ENCODE measurements around the gene RPL26. TPM values are rescaled to one million over a fixed set of nuclear protein-coding genes. Genes with fewer than 3 reads are reported as not detected.

Gene RPL26
- total and polyA plus RNA-seq, 7 experiments from 2014 or later: 1,965 to 3,298 (median 2,350) TPM

DNA sequence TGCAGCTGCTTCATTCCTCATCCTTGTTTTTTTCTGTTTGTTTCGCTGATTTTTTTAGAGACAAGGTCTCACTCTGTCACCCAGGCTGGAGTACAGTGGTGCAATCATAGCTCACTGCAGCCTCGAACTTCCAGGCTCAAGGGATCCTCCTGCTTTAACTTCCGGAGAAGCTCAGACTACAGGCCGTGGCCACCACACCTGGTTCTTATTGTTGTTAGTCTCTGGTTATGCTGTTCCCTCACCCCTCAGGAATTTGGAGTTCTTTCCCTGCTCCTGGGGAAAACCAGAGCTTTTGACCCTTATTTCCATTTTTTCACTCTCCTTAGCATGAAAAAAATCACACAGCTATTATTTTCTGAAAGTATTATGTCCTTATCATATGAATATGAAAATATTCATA is 41.5 kb downstream of the RPL26 start:
- no peak for ATAC-seq

GRCh38 chr17:8339540-8339939 is 43.5 kb downstream of the RPL26 start, which contains the start of gene ODF4:
Gene ODF4, plus strand, starts transcription at chr17:8339840. Its CDS starts 212 bp downstream, at chr17:8340052.
- Mint-ChIP-seq H3K9me3 (no peaks in the 10 kb centered on the region), H3K4me1 (peaks cover 5 to 14% (median 10%) of the 10 kb centered on the region in 7 donors), H3K27ac (peak within 1 kb of the TSS in 1 of 9 donors; percentile 43), H3K27me3 (peaks cover 0 to 6% (median 0%) of the 10 kb centered on the region in 5 donors), H3K36me3 (no peaks in the 10 kb centered on the region), H3K4me3 (no peak within 1 kb of the TSS)
- intact Hi-C loops (cut with micrococcal nuclease): no loop called here
- Histone ChIP-seq H3K27ac (ENCODE audit: low read depth, low read length) (no peak within 1 kb of the TSS), H3K27me3 (ENCODE audit: control insufficient read depth in 2 of 2, insufficient read depth in 2 of 2, low read length in 2 of 2) (no peaks in the 10 kb centered on the region), H3K36me3 (ENCODE audit: control insufficient read depth in 2 of 3, insufficient read depth in 3 of 3, low read length in 3 of 3) (no peaks in the 10 kb centered on the region), H3K9me3 (ENCODE audit: control insufficient read depth in 2 of 3, low read length in 3 of 3) (no peaks in the 10 kb centered on the region), H3K4me3 (ENCODE audit: low read length) (no peak within 1 kb of the TSS), H3K4me1 (ENCODE audit: control insufficient read depth in 2 of 2, insufficient read depth in 2 of 2, low read length in 2 of 2) (no peaks in the 10 kb centered on the region)
- ChIA-PET POLR2A (interaction anchor here (0.6 kb wide), 1 partner anchor 32 kb away, joined by 3 read pairs; no protein-coding TSS in a partner anchor), CTCF (interaction anchor here (0.6 kb wide), 1 partner anchor 328 kb away, joined by 3 read pairs; no protein-coding TSS in a partner anchor)
- no peak for DNase-seq
- ATAC-seq: no peak

More for the DNA sequence above, 41.5 kb downstream of the RPL26 start:
- Mint-ChIP-seq H3K27me3 (peaks cover 0 to 20% (median 4%) of the 10 kb centered on the region in 5 donors), H3K4me1 (peaks cover 5 to 14% (median 10%) of the 10 kb centered on the region in 7 donors), H3K4me3 (no peak overlapping the region), H3K9me3 (peaks cover 0 to 2% (median 0%) of the 10 kb centered on the region in 11 donors), H3K36me3 (no peaks in the 10 kb centered on the region), H3K27ac (no peak overlapping the region)
- intact Hi-C loops (cut with micrococcal nuclease): no loop called here
- DNase-seq: no peak
- no peaks in the 10 kb centered on the region for H3K4me1 ChIP-seq (ENCODE audit: control insufficient read depth in 2 of 2, insufficient read depth in 2 of 2, low read length in 2 of 2)
- ChIA-PET CTCF (no interaction called here), POLR2A (no interaction called here)
- no peaks in the 10 kb centered on the region for H3K36me3 ChIP-seq (ENCODE audit: control insufficient read depth in 2 of 3, insufficient read depth in 3 of 3, low read length in 3 of 3)
- H3K27me3 ChIP-seq (ENCODE audit: control insufficient read depth in 2 of 2, insufficient read depth in 2 of 2, low read length in 2 of 2): no peaks in the 10 kb centered on the region
- H3K4me3 ChIP-seq (ENCODE audit: low read length): no peak overlapping the region
- H3K9me3 ChIP-seq (ENCODE audit: control insufficient read depth in 2 of 3, low read length in 3 of 3): no peaks in the 10 kb centered on the region
- H3K27ac ChIP-seq (ENCODE audit: low read depth, low read length): no peak overlapping the region

GRCh38 chr17:8338753-8339140 is 44.2 kb downstream of the RPL26 start:
- H3K27ac ChIP-seq (ENCODE audit: low read depth, low read length): no peak overlapping the region
- Mint-ChIP-seq H3K27ac (peak overlapping the region in 3 of 9 donors; percentile 37 to 48 (median 43)), H3K4me1 (peaks cover 5 to 14% (median 10%) of the 10 kb centered on the region in 7 donors), H3K27me3 (peaks cover 0 to 6% (median 0%) of the 10 kb centered on the region in 5 donors), H3K36me3 (no peaks in the 10 kb centered on the region), H3K4me3 (no peak overlapping the region), H3K9me3 (no peaks in the 10 kb centered on the region)
- no peaks in the 10 kb centered on the region for H3K36me3 ChIP-seq (ENCODE audit: control insufficient read depth in 2 of 3, insufficient read depth in 3 of 3, low read length in 3 of 3)
- H3K4me1 ChIP-seq (ENCODE audit: control insufficient read depth in 2 of 2, insufficient read depth in 2 of 2, low read length in 2 of 2): no peaks in the 10 kb centered on the region
- no peaks in the 10 kb centered on the region for H3K27me3 ChIP-seq (ENCODE audit: control insufficient read depth in 2 of 2, insufficient read depth in 2 of 2, low read length in 2 of 2)
- CTCF ChIA-PET: interaction anchor here (0.8 to 1.1 kb wide), 3 partner anchors 11 to 22 kb away, joined by 3 read pairs; no protein-coding TSS in a partner anchor
- intact Hi-C loops (cut with micrococcal nuclease): no loop called here
- DNase-seq (no peak), ATAC-seq (no peak)
- POLR2A ChIA-PET: interaction anchor here (0.6 to 0.9 kb wide), 2 partner anchors 44 to 266 kb away, joined by 3 to 4 read pairs; no protein-coding TSS in a partner anchor
- no peaks in the 10 kb centered on the region for H3K9me3 ChIP-seq (ENCODE audit: control insufficient read depth in 2 of 3, low read length in 3 of 3)
- no peak overlapping the region for H3K4me3 ChIP-seq (ENCODE audit: low read length)

- Histone ChIP-seq H3K27me3 (ENCODE audit: control insufficient read depth in 2 of 2, insufficient read depth in 2 of 2, low read length in 2 of 2) (no peaks in the 10 kb centered on the region), H3K36me3 (ENCODE audit: control insufficient read depth in 2 of 3, insufficient read depth in 3 of 3, low read length in 3 of 3) (no peaks in the 10 kb centered on the region), H3K27ac (ENCODE audit: low read depth, low read length) (no peak overlapping the region), H3K4me3 (ENCODE audit: low read length) (no peak overlapping the region), H3K9me3 (ENCODE audit: control insufficient read depth in 2 of 3, low read length in 3 of 3) (no peaks in the 10 kb centered on the region), H3K4me1 (ENCODE audit: control insufficient read depth in 2 of 2, insufficient read depth in 2 of 2, low read length in 2 of 2) (no peaks in the 10 kb centered on the region)
- Mint-ChIP-seq H3K4me1 (peaks cover 5 to 14% (median 10%) of the 10 kb centered on the region in 7 donors), H3K4me3 (peak overlapping the region in 8 of 10 donors; percentile 29 to 53 (median 39)), H3K9me3 (peaks cover 0 to 2% (median 0%) of the 10 kb centered on the region in 11 donors), H3K27ac (peak overlapping the region in 5 of 9 donors; percentile 12 to 74 (median 43)), H3K36me3 (no peaks in the 10 kb centered on the region), H3K27me3 (peaks cover 0 to 6% (median 0%) of the 10 kb centered on the region in 5 donors)
- CTCF ChIA-PET: interaction anchor here (0.8 to 1.1 kb wide), 3 partner anchors 10 to 22 kb away, joined by 3 read pairs; no protein-coding TSS in a partner anchor
- POLR2A ChIA-PET: interaction anchor here (0.9 kb wide), 1 partner anchor 44 kb away, joined by 3 read pairs; no protein-coding TSS in a partner anchor
- intact Hi-C loops (cut with micrococcal nuclease): no loop called here
- ATAC-seq (peak; percentile 78), DNase-seq (peak in 1 of 9 donors; percentile 5)
Observed at GRCh38 chr17:8337802-8338752, 44.9 kb downstream of the RPL26 start.

DNA sequence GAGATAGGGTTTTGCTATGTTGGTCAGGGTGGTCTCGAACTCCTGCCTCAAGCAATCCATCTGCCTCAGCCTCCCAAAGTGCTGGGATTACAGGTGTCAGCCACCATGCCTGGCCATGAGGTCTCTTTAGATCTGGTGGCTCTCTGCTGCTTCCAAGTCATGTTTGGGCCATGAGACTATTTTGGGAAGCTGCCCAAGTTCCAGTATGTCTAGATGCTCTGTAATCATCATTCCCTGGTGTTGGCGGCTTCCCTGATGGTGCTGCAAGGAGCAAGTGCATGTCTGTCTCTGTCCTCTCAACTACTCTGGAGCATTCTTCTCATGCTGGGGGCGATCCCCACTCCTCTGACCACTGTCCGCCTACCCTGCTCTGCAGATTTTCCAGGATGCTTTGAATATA is 49.7 kb downstream of the RPL26 start:
- no peaks in the 10 kb centered on the region for H3K9me3 ChIP-seq (ENCODE audit: control insufficient read depth in 2 of 3, low read length in 3 of 3)
- POLR2A ChIA-PET: no interaction called here
- Mint-ChIP-seq H3K4me1 (peaks cover 4 to 11% (median 7%) of the 10 kb centered on the region in 7 donors), H3K9me3 (peaks cover 0 to 2% (median 0%) of the 10 kb centered on the region in 11 donors), H3K27ac (no peak overlapping the region), H3K36me3 (no peaks in the 10 kb centered on the region), H3K4me3 (no peak overlapping the region), H3K27me3 (peaks cover under 1 to 13% (median 6%) of the 10 kb centered on the region in 5 donors)
- H3K4me1 ChIP-seq (ENCODE audit: control insufficient read depth in 2 of 2, insufficient read depth in 2 of 2, low read length in 2 of 2): no peaks in the 10 kb centered on the region
- intact Hi-C loops (cut with micrococcal nuclease): no loop called here
- DNase-seq: no peak
- no peaks in the 10 kb centered on the region for H3K27me3 ChIP-seq (ENCODE audit: control insufficient read depth in 2 of 2, insufficient read depth in 2 of 2, low read length in 2 of 2)
- no peak for ATAC-seq
- H3K36me3 ChIP-seq (ENCODE audit: control insufficient read depth in 2 of 3, insufficient read depth in 3 of 3, low read length in 3 of 3): no peaks in the 10 kb centered on the region
- no peak overlapping the region for H3K27ac ChIP-seq (ENCODE audit: low read depth, low read length)
- no peak overlapping the region for H3K4me3 ChIP-seq (ENCODE audit: low read length)
- CTCF ChIA-PET: interaction anchor here (0.6 kb wide), 1 partner anchor 70 kb away, joined by 3 read pairs; no protein-coding TSS in a partner anchor

- no peak overlapping the region for H3K27ac ChIP-seq (ENCODE audit: low read depth, low read length)
- H3K36me3 ChIP-seq (ENCODE audit: control insufficient read depth in 2 of 3, insufficient read depth in 3 of 3, low read length in 3 of 3): no peaks in the 10 kb centered on the region
- intact Hi-C loops (cut with micrococcal nuclease): no loop called here
- H3K4me1 ChIP-seq (ENCODE audit: control insufficient read depth in 2 of 2, insufficient read depth in 2 of 2, low read length in 2 of 2): no peaks in the 10 kb centered on the region
- H3K36me3 Mint-ChIP-seq: no peaks in the 10 kb centered on the region
- ChIA-PET CTCF (interaction anchor here (1.3 kb wide), 1 partner anchor 32 kb away, joined by 3 read pairs; no protein-coding TSS in a partner anchor), POLR2A (no interaction called here)
- DNase-seq (no peak), ATAC-seq (no peak)
- H3K9me3 ChIP-seq (ENCODE audit: control insufficient read depth in 2 of 3, low read length in 3 of 3): no peaks in the 10 kb centered on the region
- H3K4me3 ChIP-seq (ENCODE audit: low read length): no peak overlapping the region
- no peak overlapping the region for H3K27ac Mint-ChIP-seq
- peaks cover 0 to 5% (median 1%) of the 10 kb centered on the region in 7 donors for H3K4me1 Mint-ChIP-seq
- peaks cover 0 to 4% of the 10 kb centered on the region in 2 donors for H3K27me3 ChIP-seq (ENCODE audit: control insufficient read depth in 2 of 2, insufficient read depth in 2 of 2, low read length in 2 of 2)
- H3K4me3 Mint-ChIP-seq: no peak overlapping the region
- H3K27me3 Mint-ChIP-seq: peaks cover 6 to 15% (median 11%) of the 10 kb centered on the region in 5 donors
- peaks cover 0 to 4% (median 0%) of the 10 kb centered on the region in 11 donors for H3K9me3 Mint-ChIP-seq
Observed at GRCh38 chr17:8332688-8333087, 50.3 kb downstream of the RPL26 start.
